ENCODE data around the gene BHLHA15.

Gene BHLHA15

DNA sequence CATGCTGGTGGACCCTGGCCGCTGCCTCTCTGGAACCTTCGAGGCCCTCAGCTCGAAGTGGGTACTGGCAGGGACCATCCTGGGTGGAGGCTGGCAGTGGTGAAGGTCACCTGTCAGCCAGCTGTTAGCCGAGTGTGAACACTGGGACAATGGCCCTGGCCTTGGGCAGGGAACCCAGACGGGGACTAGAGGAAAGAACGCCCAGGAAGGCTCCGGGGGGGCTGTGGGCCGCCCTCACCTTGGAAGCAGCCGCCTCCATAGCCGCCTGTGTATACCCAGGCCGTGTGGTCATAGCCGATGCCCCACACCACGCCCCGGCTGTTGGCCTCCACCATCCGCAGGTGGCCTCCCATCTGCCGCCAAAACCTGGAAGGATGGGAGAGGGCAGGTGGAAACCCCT lies 17.6 kb downstream of the BHLHA15 start:
- DNase-seq: no peak

DNA sequence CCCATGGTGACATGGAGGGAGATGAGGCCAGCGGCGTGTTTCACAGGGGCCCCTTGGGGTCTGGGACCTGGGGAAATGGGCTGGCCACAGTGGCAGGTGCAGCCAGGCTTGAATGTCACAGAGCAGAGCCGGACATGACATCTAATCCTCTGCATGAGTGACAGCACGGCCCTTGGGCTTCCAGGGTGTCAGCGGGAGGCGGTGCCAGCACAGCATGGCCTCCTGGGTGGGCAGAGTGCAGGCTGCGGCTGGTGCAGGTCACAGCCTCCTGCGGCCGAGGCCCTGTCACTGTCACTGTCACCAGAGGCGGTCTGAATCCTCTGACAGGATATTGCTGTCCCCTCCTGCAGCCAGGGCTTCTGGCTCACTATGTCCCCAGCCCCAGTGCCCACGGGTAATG lies 18.2 kb downstream of the BHLHA15 start:
- no peak for DNase-seq

DNA sequence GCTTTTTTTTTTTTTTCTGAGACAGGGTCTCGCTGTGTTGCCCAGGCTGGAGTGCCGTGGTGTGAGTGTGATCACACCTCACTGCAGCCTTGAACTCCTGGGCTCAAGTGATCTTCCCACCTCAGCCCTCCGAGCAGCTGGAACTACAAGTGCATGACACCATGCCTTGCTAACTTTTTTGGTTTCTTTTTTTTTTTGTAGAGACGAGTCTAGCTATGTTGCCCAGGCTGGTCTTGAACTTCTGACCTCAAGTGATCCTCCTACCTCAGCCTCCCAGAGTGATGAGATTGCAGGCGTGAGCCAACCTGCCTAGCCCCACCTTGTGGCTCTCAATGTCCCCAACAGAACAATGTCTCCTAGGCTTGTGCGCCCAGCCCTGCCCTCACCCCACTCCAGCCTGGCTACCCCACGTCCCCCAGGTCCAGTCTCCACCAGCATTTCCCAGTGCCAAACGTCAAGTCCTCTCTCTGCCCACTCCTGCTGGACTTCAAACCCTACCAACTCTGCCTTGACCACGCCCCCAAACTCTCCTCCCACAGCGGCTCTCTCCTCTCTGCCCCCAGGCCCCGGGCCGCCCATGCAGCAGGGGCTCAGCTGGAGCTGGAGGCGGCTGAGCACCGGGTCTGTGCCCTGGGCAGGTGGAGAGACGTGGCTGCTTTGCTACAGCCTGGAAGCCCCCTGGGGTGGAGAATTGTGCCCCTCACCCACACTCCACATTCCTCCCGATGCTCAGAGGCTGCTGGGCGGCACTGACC lies 18.9 kb downstream of the BHLHA15 start:
- DNase-seq: no peak

DNA sequence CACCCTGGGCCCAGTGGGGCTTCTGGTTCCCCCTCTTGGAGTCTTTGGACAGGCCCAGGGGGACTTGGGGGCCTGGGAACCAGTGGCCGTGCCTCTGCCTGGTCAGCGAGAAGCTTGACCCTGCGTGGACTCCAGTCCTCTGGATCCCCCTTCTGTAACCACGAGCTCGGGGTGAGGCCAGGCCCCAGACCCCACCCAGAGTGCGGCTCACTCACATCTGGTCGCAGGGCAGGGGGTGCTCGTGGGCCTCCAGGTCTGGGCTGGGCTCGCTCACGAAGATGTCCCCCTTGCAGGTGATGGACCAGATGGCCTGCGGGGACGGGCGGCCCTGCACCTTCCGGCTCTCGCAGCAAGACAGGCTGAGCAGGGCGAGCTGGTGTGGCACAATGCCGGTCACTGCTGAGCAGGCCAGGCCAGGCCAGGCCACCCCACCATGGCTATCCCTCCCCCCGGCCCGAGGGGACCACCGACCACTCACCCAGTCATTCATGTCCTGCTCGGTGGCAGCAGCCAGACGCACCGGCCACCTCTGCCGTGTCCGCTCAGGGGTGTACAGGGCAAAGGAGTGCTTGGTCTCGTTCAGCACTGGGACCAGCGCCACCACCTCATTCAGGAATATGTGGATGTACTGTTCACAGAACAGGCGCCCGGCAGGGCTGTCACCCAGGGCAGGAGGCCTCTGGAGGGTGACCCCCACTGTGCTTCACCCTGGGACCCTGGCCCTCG lies 19.7 kb downstream of the BHLHA15 start:
- no peak for DNase-seq

DNA sequence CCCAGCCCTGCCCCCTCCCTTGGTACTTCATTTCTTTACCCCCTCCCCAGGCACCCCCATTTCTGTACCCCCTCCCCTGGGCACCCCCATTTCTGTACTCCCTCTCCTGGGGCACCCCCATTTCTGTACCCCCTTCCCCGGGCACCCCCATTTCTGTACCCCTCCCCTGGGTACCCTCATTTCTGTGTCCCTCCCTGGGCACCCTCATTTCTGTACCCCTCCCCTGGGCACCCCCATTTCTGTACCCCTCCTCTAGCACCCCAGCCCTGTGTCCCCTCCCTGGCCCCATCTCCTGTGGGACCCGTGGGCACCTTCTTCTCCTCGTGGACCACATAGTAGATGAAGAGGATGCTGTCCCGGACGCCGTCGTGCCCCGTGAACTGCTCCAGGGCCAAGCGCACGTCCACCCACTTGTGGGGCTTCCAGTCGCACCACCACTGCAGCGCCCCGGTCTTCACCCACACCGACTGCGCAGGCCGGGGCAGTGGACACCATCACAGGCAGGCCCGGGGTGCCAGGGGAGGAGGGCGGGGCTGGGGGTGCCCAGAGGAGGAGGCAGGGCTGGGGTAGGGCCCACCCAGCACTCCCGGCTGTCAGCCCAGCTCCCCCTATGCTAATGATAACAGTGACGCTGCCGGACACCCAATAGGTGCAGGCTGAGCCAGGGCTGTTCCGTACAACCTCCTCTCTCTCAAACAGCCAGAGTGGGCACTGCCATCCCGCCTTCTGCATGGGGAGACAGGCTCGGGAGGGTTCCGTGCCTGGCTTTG lies 20.4 kb downstream of the BHLHA15 start:
- DNase-seq: no peak

DNA sequence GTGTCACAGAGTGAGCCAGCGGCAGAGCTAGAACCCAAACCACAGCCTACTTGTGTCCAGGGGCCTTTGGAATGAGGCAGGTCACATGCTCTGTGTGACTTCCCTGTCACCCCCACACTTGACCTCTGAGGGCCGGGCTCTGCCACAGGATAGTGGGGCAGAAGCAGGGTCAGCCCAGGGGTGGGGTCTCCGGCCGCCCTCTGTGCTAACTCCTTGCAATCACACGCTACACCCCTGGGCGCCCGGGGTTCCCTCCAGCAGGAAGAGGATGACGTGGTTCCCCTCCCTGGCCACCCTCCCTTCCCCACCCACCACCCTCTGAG lies 21.0 kb downstream of the BHLHA15 start:
- DNase-seq: no peak

DNA sequence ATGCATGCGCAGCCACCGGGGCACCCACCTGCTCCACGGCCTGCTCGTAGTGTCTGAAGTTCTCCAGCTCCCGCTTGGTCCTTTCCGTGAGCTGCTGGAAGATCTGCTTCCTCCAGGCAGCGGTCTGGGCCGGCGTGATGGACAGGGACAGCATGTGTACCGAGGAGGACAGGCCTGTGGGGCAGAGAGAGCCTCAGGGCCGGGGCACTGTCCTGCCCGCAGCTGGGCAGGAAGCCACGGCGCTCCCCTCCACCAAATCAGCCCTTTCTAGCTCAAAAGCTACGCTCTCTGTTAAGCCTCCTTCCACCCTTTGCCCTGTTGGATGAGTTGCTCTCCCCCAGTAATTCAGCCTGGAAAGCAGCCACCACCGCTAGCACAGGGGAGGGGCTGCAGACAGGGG lies 21.6 kb downstream of the BHLHA15 start:
- DNase-seq: no peak

DNA sequence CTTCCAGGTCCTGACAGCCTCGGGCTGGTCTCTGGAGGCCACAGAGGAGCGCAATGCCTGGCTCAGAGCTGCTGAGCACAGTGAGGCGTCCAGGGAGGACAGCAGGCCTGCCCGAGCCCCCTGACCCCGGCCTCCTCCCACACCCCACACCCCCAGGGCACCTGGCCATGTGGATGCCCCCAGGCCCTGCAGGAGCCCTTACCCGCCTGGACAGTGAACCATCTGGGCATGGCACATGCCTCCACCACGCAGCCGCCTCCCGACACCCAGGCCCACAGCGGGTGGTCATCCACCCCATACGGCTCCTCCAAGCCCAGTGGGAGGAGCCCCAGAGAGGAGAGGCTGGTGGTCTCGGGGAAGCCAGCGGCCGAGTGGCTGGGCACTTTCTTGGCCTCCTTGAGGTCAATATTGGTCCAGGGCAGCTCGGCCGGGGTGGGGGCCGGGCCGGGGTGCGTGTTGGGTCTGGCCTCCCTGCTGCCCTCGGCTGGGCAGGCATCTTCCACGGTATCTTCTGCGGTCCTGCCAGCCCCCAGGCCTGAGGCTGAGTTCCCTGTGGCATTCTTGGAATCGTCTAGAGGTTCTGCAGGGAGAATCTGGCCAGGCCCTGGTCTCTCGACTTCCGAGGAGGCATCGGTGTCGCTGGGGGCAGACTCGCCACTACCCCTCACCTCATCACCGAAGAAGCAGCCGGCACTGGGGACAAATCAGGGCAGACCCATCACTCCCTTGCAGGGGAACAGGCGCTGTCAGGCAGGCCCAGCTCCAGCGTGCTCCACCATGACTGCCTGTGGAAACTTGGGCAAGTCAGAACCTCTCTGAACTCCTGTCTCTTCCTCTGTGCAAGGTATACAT lies 22.2 kb downstream of the BHLHA15 start:
- no peak for DNase-seq

DNA sequence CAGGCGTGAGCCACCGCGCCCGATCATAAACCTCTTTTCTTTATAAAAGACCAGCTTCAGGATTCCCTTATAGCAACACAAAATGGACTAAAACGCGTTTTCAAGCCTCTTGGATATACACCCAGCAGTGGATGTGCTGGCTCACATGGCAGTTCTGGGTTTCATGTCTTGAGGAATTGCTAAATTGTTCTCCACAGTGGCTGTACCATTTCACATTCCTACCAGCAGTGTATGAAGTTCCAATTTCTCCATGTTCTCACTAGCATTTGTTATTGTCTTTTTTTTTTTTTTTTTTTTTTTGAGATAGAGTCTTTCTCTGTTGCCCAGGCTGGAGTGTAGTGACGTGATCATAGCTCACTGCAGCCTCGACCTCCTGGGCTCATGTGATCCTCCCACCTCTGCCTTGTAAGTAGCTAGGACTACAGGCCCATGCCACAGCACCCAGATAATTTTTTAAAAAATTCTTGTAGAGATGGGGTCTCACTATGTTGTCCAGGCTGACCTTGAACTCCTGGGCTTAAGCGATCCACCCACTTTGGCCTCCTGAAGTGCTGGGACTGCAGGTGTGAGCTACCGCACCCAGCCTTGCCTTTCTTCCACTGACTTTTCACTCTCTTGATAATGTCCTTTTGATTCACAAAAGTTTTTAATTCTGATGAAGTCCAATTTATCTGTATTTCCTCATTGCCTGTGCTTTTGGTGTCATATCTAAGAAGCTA lies 23.3 kb downstream of the BHLHA15 start:
- DNase-seq: no peak

DNA sequence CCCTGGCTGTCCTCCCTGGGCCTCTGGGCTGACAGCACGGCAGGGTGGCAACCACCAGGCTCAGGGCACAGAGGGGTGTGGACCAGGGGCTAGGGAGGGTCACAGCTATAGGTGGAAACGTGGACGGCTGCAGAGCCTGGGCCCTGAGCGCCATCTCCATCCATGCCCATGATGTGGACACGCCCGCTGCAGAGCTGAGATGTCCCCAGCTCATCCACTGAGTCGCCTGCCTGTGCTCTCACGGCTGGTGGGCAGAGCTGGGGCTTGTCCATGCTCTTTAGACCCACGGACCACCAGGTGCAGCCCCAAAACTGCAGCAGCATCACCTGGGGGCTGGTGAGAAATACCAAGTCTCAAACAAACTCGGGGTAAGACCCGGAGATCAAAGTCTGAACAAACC lies 24.7 kb downstream of the BHLHA15 start:
- DNase-seq: no peak

DNA sequence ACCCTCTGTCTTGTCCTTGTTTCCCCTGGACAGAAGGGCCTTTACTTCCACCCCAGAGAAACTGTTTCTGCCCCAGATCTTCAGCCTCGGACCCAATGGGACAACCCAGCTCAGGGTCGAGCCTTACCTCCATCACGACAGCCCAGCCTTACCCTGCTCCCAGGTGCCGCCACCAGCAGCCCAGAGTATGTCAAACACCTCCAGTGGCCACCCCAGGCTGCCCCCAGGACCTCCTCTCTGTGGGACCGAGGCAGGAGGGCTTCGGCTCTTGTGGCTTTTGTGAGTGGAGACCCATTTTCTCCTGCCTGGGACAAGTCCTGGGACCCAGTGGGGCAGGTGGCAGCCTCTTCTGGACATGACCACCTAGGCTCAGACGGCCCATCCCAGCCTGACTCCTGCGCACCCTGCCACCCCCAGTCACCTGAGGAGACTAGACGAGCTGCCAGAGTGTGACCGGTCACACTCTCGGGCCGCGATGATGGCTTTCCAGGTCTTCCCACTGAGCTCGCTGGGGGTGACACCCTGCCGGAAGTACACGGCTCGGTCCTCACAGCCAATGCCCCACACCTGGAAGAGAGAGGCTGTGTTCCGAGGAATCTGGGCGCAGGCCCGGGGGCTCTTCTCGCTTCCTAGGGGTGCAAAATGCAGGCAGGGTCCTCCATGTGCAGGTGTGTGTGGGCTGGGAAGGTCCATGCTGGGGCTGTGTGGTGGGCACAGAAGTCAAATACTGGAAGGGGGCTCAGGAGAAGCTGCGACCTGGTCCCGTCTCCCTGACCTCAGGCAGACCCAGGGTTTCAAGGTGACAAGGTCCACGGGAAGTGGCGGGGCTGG lies 25.3 kb downstream of the BHLHA15 start:
- no peak for DNase-seq

DNA sequence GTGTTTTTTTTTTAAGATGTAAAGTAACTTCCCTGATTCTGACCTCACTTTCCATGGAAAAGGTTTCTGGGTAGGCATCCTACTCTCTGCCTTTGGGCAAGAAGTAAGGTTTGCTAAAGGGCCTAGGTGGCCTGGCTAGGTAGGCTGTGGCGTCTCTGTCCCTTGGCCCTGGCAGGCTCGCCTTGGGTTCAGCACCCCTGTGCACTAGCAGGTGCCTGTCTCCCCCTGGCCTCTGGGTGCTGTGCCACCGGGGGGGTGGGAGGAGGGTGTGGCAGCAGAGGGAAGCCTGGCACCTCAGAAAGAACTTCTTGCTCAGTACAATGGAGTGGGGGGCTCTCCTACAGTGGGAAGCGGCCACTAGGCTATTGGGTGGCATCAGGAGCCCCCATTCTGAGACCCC lies 26.8 kb downstream of the BHLHA15 start:
- no peak for DNase-seq

DNA sequence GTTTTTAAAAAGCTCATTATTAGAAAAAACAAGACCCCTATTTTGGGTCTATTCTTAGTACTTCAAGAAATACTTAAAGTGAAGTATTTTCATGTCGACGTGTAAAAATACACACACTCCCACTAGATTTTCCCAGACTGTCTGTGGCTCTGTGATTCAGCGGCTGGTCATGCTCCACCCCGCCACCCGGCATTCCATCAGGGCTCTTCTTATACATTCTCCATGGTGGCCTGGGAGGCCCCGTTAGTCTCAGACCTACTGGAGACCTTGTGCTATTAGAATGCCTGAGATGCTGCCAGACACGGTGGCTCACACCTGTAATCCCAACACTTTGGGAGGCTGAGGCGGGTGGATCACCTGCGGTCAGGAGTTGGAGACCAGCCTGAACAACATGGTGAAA lies 27.7 kb downstream of the BHLHA15 start:
- peak; percentile 81 for DNase-seq

DNA sequence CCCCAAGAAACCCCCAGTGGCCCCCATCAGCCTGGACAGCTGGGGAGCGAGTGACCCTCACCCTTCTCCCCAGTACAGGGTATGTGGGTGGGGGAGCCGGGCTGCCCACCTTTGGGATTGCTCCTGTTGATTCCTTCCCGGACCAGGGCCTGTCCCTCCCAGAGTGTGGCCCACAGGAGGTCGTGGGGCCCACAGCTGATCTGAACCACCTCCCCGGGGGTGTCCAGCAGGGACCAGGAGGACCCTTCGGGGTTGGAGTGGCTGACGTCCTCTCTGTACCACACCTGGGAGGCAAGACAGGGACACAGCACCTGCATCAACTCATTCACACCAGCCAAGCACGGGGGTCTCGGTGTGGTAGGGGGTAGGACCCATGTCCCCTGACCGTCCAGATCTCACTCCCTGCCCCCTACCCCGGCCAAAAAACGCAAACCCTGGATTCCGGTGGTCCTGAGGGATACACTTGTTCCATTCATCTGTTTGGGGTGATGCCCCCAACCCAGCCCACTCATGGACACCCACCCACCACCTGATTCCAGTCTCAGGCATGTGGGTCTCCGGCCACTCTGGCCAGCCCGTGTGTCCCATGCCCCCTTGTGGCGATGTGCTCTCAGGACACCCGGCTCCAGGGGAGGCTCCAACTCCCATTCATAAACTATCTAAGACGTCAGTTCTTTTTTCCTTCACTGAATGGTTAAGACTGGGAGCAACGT lies 29.9 kb downstream of the BHLHA15 start:
- DNase-seq: peak; percentile 75

DNA sequence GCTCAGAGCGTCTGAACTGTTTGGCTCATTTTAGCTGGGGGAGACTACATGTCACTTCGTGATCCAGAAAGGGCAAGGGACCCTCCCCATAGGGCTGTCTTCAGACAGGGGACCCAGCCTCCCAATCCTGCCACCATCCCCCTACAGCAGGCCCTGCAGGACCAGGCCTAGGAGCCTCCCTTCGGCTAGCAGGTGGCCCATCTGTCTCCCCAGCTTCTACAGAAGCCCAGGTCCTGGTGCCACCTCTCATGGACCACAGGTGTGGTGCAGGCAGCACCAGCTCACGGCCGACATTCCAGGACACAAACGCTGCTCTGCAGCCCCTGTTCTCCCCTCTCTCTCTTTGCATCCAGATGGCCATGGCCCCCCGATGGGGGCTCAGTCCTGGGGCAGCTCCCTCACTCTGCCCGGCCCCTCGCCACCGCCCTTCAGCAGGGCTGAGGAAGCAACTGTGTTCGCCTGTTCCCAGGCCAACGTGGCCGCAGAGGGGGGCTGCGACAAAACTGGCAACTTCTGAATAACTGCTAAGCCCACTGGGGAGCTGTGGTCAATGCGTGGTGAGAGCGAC lies 30.5 kb downstream of the BHLHA15 start:
- no peak for DNase-seq

DNA sequence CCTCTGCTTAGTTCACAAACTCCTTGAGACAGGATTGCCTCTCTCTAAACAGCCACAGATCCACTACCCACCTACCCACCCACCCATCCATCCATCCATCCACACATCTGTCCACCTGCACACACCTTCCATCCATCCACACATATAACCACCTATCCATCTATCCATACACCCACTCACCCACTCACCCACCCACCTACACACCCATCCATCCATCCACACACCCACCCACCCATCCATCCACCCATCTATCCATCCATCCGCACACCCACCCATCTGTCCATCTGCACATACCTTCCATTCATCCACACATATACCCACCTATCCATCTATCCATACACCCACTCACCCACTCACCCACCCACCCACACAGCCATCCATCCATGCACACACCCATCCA lies 31.1 kb downstream of the BHLHA15 start:
- DNase-seq: no peak

DNA sequence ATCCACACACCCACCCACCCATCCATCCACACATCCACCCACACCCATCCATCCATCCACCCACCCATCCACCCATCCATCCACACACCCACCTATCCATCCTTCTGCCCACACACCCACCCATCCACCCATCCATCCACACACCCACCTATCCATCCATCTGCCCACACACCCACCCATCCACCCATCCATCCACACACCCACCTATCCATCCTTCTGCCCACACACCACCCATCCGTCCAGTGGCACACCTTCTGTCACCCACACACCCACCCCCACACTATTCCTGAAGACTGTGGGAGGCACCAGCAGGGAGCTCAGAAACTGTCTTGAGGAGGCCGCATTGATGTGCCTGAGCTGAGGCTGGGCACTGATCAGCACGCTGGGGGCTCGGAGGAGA lies 31.7 kb downstream of the BHLHA15 start:
- DNase-seq: no peak

DNA sequence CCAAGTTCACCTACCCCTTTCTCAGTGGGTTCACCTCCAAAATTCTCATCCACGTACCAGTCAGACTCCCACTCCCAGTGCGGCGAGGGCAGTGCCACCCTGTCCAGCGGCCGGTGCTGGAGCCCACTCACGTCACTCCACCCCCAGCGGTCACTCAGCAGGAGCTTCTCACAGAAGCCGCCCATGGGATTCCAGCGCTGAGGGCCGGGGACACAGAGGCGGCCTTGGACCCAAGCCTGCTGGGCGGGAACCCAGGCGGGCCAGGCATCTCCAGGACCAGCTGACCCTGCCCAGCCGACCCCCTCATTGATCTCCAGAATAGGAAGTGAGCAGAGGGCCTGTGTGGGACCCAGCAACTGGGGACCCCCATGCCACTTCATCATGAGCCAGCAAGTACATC lies 33.6 kb downstream of the BHLHA15 start:
- no peak for DNase-seq

DNA sequence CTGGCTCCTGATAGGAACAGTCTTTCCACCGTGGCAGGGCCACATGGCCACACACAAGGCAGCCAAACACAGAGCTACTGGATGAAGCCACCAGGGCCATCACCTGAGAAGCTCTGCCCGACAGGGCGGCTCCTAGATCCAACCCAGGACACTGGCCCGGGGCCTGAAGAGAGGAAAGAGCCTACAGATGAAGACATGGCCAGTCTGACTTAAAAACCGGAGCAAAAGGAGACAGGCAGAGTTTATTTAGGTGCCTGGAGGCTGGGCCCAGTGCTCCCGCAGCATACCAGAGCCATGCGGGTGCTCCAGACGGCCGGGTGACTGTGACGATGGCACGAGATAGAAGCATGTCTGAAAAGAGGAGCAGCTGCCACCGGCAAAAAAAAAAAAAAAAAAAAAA lies 36.9 kb downstream of the BHLHA15 start:
- no peak for DNase-seq

DNA sequence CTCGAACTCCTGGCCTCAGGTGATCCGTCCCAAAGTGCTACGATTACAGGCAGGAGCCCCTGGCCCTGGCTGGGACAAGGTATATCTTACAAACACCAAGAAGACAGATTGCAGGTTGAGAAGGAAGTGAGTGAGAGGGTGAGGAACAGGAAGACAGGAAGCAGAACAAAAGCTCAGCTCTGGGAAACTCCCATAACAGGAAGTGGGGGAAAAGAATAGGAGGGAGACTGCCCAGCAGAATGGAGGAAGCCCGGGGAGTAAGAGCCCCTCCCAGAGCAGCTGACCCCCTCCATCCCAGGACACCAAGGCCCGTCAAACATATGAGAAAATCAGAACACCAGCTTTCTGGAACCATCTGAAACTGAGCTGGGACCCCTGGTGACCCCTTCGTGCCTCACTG lies 37.9 kb downstream of the BHLHA15 start:
- DNase-seq: no peak

DNA sequence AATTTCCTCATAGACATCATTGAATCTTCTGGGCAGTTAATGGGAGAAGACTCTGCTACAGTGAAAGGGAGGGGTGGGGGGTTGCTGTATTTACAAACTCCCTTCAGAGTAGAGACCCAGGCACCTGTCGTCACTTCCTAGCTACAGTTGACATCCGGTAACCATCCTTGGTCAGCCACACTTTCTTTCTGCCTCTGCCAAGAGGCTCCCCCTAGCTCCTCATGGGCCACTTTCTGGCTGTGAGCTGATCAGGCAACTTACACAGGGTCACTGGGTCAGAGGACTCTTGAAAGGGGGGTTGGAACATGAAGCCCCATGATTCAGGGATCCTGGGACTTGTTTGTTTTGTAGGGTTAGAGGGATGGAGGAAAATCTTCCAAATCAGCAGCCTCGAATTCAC lies 39.5 kb downstream of the BHLHA15 start:
- no peak for DNase-seq
